Fibroblast of lung (primary cell): ENCODE data around the gene EDN2.

Experiments
- CTCF ChIP-seq, 2 donors: IDR thresholded peaks in 1 of 2; conservative IDR thresholded peaks in 1 of 2; 1 replicate in 1 of 2; 2 replicates in 1 of 2; pipeline ENCODE4 v1.5.1; 2011 to 2012; ENCODE audit warnings: low read length in 2 of 2, control low read depth in 1 of 2, inconsistent platforms in 1 of 2, low read depth in 1 of 2, mild to moderate bottlenecking in 1 of 2
- EZH2 ChIP-seq: IDR thresholded peaks from 2 replicates; pipeline ENCODE4 v1.5.1; 2012; ENCODE audit warnings: low read length, control low read depth, mild to moderate bottlenecking; ENCODE audit errors: missing control alignments

- TF ChIP-seq CTCF (conservative IDR thresholded peaks at IDR 0.05 in 1 of 2, IDR thresholded peaks at IDR 0.05 in 1 of 2; ENCODE audit: low read depth in 1 of 2, low read length in 2 of 2): no peak
- TF ChIP-seq EZH2: no peak
These were observed 30.1 kb downstream of the EDN2 start for GRCh38 chr1:41454406-41454805.
